ENCODE data around the gene DMC1.

- no peak for TF ChIP-seq EZH2 (IDR thresholded peaks at IDR 0.05)
- TF ChIP-seq, protein P1, sequence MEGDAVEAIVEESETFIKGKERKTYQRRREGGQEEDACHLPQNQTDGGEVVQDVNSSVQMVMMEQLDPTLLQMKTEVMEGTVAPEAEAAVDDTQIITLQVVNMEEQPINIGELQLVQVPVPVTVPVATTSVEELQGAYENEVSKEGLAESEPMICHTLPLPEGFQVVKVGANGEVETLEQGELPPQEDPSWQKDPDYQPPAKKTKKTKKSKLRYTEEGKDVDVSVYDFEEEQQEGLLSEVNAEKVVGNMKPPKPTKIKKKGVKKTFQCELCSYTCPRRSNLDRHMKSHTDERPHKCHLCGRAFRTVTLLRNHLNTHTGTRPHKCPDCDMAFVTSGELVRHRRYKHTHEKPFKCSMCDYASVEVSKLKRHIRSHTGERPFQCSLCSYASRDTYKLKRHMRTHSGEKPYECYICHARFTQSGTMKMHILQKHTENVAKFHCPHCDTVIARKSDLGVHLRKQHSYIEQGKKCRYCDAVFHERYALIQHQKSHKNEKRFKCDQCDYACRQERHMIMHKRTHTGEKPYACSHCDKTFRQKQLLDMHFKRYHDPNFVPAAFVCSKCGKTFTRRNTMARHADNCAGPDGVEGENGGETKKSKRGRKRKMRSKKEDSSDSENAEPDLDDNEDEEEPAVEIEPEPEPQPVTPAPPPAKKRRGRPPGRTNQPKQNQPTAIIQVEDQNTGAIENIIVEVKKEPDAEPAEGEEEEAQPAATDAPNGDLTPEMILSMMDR (IDR thresholded peaks at IDR 0.05): no peak
- TF ChIP-seq EZH2phosphoT487 (IDR thresholded peaks at IDR 0.05): no peak
Observed at GRCh38 chr22:38540701-38541100, 29.3 kb downstream of the DMC1 start.

Data from neural progenitor cell (in vitro differentiated cells).